B cell (primary cell): ENCODE data around the gene LMO1.

Experiments used
- EZH2 ChIP-seq: IDR thresholded peaks from 2 replicates; pipeline ENCODE4 v1.6.1; 2012; ENCODE audit warnings: borderline replicate concordance, low read depth, mild to moderate bottlenecking, moderate library complexity, low read length; ENCODE audit not compliant: insufficient read depth, poor library complexity, severe bottlenecking
- TF ChIP-seq, protein P1 (sequence below): fragments of 200-600 bp; IDR thresholded peaks from one replicate; pipeline ENCODE4 v1.8.0; 2022; ENCODE audit warnings: antibody characterized with exemption, mild to moderate bottlenecking

DNA sequence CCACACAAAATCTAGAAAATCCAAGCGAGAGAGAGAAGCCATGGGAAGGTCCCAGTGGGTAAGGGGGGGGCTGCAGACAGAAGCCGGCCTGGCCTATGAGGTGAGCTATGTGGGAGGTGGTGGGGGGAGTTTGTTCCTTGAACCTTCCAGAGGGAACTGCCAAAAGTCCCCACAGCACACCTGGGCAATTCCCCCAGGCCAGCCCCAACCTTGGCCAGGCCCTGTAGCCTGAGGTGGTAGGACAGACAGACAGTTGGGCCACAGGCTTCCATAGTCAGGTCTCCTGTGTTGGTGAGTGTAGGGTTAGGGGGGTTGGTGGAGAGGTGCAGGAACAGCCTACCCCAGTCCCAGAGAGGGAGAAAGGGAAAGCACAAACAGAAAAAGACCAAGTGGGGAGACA is 39.0 kb downstream of the LMO1 start:
- TF ChIP-seq EZH2, result no peak
- TF ChIP-seq, protein P1, sequence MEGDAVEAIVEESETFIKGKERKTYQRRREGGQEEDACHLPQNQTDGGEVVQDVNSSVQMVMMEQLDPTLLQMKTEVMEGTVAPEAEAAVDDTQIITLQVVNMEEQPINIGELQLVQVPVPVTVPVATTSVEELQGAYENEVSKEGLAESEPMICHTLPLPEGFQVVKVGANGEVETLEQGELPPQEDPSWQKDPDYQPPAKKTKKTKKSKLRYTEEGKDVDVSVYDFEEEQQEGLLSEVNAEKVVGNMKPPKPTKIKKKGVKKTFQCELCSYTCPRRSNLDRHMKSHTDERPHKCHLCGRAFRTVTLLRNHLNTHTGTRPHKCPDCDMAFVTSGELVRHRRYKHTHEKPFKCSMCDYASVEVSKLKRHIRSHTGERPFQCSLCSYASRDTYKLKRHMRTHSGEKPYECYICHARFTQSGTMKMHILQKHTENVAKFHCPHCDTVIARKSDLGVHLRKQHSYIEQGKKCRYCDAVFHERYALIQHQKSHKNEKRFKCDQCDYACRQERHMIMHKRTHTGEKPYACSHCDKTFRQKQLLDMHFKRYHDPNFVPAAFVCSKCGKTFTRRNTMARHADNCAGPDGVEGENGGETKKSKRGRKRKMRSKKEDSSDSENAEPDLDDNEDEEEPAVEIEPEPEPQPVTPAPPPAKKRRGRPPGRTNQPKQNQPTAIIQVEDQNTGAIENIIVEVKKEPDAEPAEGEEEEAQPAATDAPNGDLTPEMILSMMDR, result no peak
